HCT116 (cell line): Measurements from ENCODE around the gene KAZN. TPM values are rescaled to one million over a fixed set of nuclear protein-coding genes. Genes with fewer than 3 reads are reported as not detected.

ENCODE experiments used
- ATAC-seq: fragments of 200-7000 bp; cut with Tn5 transposase; 2 replicates; pipeline ENCODE4 v1.9.1; 2020; ENCODE audit warnings: mild to moderate bottlenecking, moderate library complexity
- BruUV-seq: library from RNA; stranded (reverse); fragments of 400-500 nt; replicated peaks from 2 replicates; lab custom pipeline; 2021; lab: Mats Ljungman, UMichigan
- CTCF ChIA-PET: fragments of 300-600 bp; sonication (Branson Sonifier 250); formaldehyde crosslinking; loops from one replicate; lab custom pipeline; 2021; ENCODE audit warnings: antibody characterized with exemption; lab: Charles Lee
- POLR2A ChIA-PET: fragments of 300-600, 350-600 bp; sonication (Branson Sonifier 250); formaldehyde crosslinking; loops from one replicate; lab custom pipeline; 2021; ENCODE audit warnings: antibody characterized with exemption; lab: Charles Lee
- RAD21 ChIA-PET, 2 experiments: fragments of 300-600 bp; sonication (Branson Sonifier 250); formaldehyde crosslinking; loops; one replicate each; lab custom pipeline; 2023; ENCODE audit warnings: low total read pairs in 2 of 2; ENCODE audit not compliant: uncharacterized antibody in 2 of 2, unreplicated experiment in 2 of 2, low non-redundant PET in 1 of 2; lab: Charles Lee
- DNase-seq: peaks from one replicate; pipeline ENCODE4 v3.0.0-alpha.2; 2010; ENCODE audit warnings: low read depth, low spot score
- H2AFZ ChIP-seq: fragments of 200-600 bp; shearing (Covaris generic), sonication (generic); 2 replicates; pipeline ENCODE4 v1.6.1; 2017; ENCODE audit warnings: low read depth, mixed run types, mixed read lengths, antibody characterized with exemption, low read length; ENCODE audit not compliant: poor library complexity, severe bottlenecking
- H3K27ac ChIP-seq: 2 replicates; pipeline ENCODE4 v1.5.1; 2012; ENCODE audit warnings: low read depth, low read length
- H3K27me3 ChIP-seq: fragments of 200-600 bp; sonication (generic); 2 replicates; pipeline ENCODE4 v1.6.1; 2016; ENCODE audit warnings: mixed run types, low read length, mixed read lengths; ENCODE audit not compliant: insufficient read depth
- H3K36me3 ChIP-seq, 2 experiments: fragments of 200-500 bp in 1 of 2; fragments of 200-600 bp in 1 of 2; sonication (Bioruptor generic) in 1 of 2; sonication (generic) in 1 of 2; 2 replicates each; pipeline versions ENCODE4 v1.5.1 to v1.6.1; 2014 to 2016; ENCODE audit warnings: low read length in 2 of 2, inconsistent platforms in 1 of 2, mixed read lengths in 1 of 2, mixed run types in 1 of 2; ENCODE audit not compliant: insufficient read depth in 2 of 2, control insufficient read depth in 1 of 2
- H3K4me1 ChIP-seq, 2 experiments: fragments of 200-600 bp in 1 of 2; sonication (generic) in 1 of 2; 2 replicates each; pipeline versions ENCODE4 v1.5.1 to v1.6.1; 2012 to 2017; ENCODE audit warnings: low read length in 2 of 2, inconsistent platforms in 1 of 2, mild to moderate bottlenecking in 1 of 2, mixed read lengths in 1 of 2, mixed run types in 1 of 2, moderate library complexity in 1 of 2; ENCODE audit not compliant: insufficient read depth in 2 of 2, control insufficient read depth in 1 of 2
- H3K4me2 ChIP-seq: fragments of 200-600 bp; sonication (generic); 2 replicates; pipeline ENCODE4 v1.6.1; 2017; ENCODE audit warnings: mixed run types, low read length, mixed read lengths
- H3K4me3 ChIP-seq, 2 experiments: fragments of 200-600 bp in 1 of 2; sonication (generic) in 1 of 2; replicated peaks in 1 of 2; 2 replicates each; pipeline ENCODE4 v1.5.1; 2011 to 2016; ENCODE audit warnings: low read length in 2 of 2, control low read depth in 1 of 2, low read depth in 1 of 2, mild to moderate bottlenecking in 1 of 2, mixed read lengths in 1 of 2, mixed run types in 1 of 2
- H3K79me2 ChIP-seq: fragments of 200-600 bp; sonication (generic); 2 replicates; pipeline ENCODE4 v1.6.1; 2017; ENCODE audit warnings: mild to moderate bottlenecking, mixed run types, low read length, moderate library complexity, mixed read lengths; ENCODE audit not compliant: insufficient read depth
- H3K9ac ChIP-seq: fragments of 200-600 bp; sonication (generic); 2 replicates; pipeline ENCODE4 v1.6.1; 2016; ENCODE audit warnings: low read length, mixed read lengths
- H3K9me2 ChIP-seq: fragments of 200-600 bp; sonication (generic), shearing (Covaris generic); 2 replicates; pipeline ENCODE4 v1.6.1; 2017; ENCODE audit warnings: mixed run types, mild to moderate bottlenecking, moderate library complexity; ENCODE audit not compliant: insufficient read depth
- H3K9me3 ChIP-seq, 2 experiments: fragments of 200-500 bp in 1 of 2; fragments of 200-600 bp in 1 of 2; sonication (Bioruptor generic) in 1 of 2; sonication (generic) in 1 of 2; 2 replicates each; pipeline ENCODE4 v1.6.1; 2014 to 2017; ENCODE audit warnings: low read length in 2 of 2, mixed read lengths in 2 of 2, inconsistent platforms in 1 of 2, low read depth in 1 of 2, mild to moderate bottlenecking in 1 of 2, mixed run types in 1 of 2, moderate library complexity in 1 of 2; ENCODE audit not compliant: control insufficient read depth in 1 of 2, insufficient read depth in 1 of 2
- H4K20me1 ChIP-seq: fragments of 200-600 bp; sonication (generic), shearing (Covaris generic); 2 replicates; pipeline ENCODE4 v1.6.1; 2017; ENCODE audit warnings: mixed run types, mild to moderate bottlenecking, moderate library complexity; ENCODE audit not compliant: insufficient read depth
- CBX3 ChIP-seq: IDR thresholded peaks from 2 replicates; pipeline ENCODE4 v1.6.1; 2012; ENCODE audit warnings: low read depth
- CEBPB ChIP-seq: IDR thresholded peaks from 2 replicates; pipeline ENCODE4 v1.6.1; 2012; ENCODE audit warnings: low read depth
- ELF1 ChIP-seq: IDR thresholded peaks from 2 replicates; pipeline ENCODE4 v1.6.1; 2012; ENCODE audit warnings: low read depth, borderline replicate concordance
- REST ChIP-seq: IDR thresholded peaks from 2 replicates; pipeline ENCODE4 v1.6.1; 2012; ENCODE audit warnings: low read depth
- SP1 ChIP-seq: IDR thresholded peaks from 2 replicates; pipeline ENCODE4 v1.6.1; 2012; ENCODE audit warnings: low read depth
- SRF ChIP-seq: IDR thresholded peaks from 2 replicates; pipeline ENCODE4 v1.6.1; 2012; ENCODE audit warnings: low read depth
- TCF7L2 ChIP-seq: IDR thresholded peaks from 2 replicates; pipeline ENCODE4 v1.7.0; 2011; ENCODE audit warnings: borderline replicate concordance, inconsistent platforms; ENCODE audit not compliant: insufficient read depth, insufficient read length; ENCODE audit errors: extremely low read depth
- ZFX ChIP-seq: fragments of 450-650 bp; IDR thresholded peaks from 2 replicates; pipeline ENCODE4 v1.6.1; 2017
- intact Hi-C: fragments of 100-400 bp; cut with micrococcal nuclease; formaldehyde crosslinking; loops from 2 replicates; pipeline ENCODE4 v1.10.0; 2022
- total RNA-seq: library from RNA; stranded (reverse); gene quantifications from one replicate; pipeline ENCODE4 v1.2.1, GENCODE V29; 2021; ENCODE audit not compliant: unreplicated experiment

Gene KAZN
- total RNA-seq, 1 experiment from 2014 or later = 13.4 TPM

- no peaks in the 10 kb centered on the region for H3K36me3 ChIP-seq
- H4K20me1 ChIP-seq = no peaks in the 10 kb centered on the region
- no peaks in the 10 kb centered on the region for H3K9me2 ChIP-seq
- 0 out of 2 replicates have a peak, but pooled peaks cover 7% of the 10 kb centered on the region for H3K27me3 ChIP-seq
- CTCF ChIA-PET = no interaction called here
- H3K9ac ChIP-seq = no peak overlapping the region
- POLR2A ChIA-PET = no interaction called here
- TF ChIP-seq TCF7L2 (no peak), CEBPB (no peak), ELF1 (no peak), SRF (no peak), REST (no peak), SP1 (no peak), CBX3 (no peak), ZFX (no peak)
- TF ChIP-seq, all 23 proteins: peak for 0
- RAD21 ChIA-PET = no interaction called here
- no peak overlapping the region for H3K27ac ChIP-seq
- no peak overlapping the region for H3K4me3 ChIP-seq
- no peak overlapping the region for H3K4me2 ChIP-seq
- no peak overlapping the region for H2AFZ ChIP-seq
- H3K4me1 ChIP-seq = no peaks in the 10 kb centered on the region
- H3K79me2 ChIP-seq = no peaks in the 10 kb centered on the region
- no peak for DNase-seq
- no peak for ATAC-seq
- H3K9me3 ChIP-seq = no peaks in the 10 kb centered on the region
- intact Hi-C loops = no loop called here
- no TSS peak for BruUV-seq
Observed at GRCh38 chr1:14815175-14815877, 216.8 kb downstream of the KAZN start.
